Kidney tubule cell (primary cell): ENCODE measurements around the gene METTL25.
A peak's percentile ranks its signal among the peaks of the same experiment; 100 is the strongest.
"Not testable (repeated sequence)": the region's sequence is repeated elsewhere in the genome, so short reads cannot be mapped to it uniquely, and the experiment has no call there.

Experiments used
- DNase-seq: peaks from one replicate; pipeline ENCODE4 v3.0.0-alpha.2; 2018; ENCODE audit warnings: low spot score

Gene METTL25, protein sequence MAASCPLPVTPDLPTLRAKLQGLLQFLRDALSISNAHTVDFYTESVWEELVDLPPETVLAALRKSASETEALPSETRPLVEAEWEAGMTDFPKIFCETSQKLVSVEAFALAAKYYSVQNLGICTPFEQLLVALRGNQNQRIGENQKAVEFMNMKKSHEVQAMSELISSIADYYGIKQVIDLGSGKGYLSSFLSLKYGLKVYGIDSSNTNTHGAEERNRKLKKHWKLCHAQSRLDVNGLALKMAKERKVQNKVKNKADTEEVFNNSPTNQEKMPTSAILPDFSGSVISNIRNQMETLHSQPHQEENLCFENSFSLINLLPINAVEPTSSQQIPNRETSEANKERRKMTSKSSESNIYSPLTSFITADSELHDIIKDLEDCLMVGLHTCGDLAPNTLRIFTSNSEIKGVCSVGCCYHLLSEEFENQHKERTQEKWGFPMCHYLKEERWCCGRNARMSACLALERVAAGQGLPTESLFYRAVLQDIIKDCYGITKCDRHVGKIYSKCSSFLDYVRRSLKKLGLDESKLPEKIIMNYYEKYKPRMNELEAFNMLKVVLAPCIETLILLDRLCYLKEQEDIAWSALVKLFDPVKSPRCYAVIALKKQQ

DNA sequence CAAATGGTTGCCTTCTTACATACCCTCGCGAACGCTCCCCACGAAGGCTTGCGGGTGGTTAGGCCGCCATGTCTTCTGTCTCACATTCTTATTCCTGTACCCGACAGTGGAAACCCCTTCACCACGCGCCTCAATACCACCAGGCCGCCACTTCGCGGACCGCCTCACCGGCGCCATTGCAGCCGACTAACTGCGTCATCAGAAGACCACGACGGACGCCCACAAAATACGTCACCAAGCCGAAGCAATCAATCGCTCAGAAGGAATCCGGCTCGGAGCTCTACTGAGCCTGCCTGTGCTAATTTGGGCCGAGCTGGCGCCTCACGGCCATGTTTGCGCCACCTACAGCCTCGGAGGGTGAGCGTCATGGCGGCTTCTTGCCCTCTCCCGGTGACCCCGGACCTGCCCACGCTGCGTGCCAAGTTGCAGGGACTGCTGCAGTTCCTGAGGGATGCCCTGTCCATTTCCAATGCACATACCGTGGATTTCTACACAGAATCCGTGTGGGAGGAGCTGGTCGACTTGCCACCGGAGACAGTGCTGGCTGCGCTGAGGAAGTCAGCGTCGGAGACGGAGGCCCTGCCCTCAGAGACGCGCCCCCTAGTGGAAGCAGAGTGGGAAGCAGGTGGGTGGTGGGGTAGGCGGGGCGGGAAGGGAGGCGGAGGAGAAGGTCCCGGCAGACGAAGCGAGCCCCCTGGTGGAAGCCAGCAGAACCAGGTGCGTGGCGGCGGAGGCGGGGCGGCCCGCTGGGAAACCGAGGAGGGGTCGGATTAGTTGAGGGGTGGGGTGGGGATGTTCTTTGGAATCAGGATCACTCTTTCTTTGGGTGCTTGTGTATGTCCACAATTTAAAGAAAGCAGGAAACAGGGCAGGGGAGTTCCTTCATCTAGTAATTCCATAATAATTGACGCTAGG is at the start of gene METTL25, which contains the start of gene CCDC59:
METTL25 (plus strand) TSS at position 330 of the 915 bp plus-strand sequence; CDS start at position 367, 37 bp downstream.
CCDC59 (minus strand) TSS at position 188 of the 915 bp plus-strand sequence; CDS start at position 177, 11 bp downstream.
- DNase-seq, result peak; percentile 98

- DNase-seq, result peak; percentile 28
Measured at GRCh38 chr12:82314406-82314892, 43.9 kb upstream of the METTL25 start.

GRCh38 chr12:82319276-82319675 is 39.1 kb upstream of the METTL25 start:
- no peak for DNase-seq

GRCh38 chr12:82325540-82326336 is 32.6 kb upstream of the METTL25 start:
- DNase-seq, result no peak

DNA sequence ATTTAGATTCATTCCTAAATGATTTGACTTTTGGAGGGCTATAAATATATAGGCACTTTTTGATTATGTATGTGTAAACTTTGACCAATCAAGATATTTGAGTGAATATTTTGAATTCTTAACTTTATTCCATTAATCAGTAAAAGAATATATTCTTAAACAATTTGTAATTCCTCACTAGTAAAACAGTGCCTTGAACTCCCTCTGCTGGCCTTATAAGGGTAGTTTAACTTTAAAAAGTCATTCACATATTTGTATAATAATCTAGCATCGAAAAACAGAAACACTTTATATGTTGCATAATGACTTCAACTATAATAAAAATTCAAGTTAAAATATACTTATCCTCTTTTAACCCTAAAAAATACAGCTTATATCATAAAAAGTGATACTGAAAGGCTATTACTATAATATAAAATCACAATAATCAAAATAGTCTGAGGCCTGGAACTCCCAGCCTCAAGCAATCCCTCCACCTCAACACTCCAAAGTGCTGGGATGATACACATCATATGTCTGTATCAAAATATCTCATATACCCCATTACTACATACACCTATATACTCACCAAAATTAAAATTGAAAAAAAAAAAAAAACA is 31.3 kb upstream of the METTL25 start:
- peak; percentile 42 for DNase-seq

DNA sequence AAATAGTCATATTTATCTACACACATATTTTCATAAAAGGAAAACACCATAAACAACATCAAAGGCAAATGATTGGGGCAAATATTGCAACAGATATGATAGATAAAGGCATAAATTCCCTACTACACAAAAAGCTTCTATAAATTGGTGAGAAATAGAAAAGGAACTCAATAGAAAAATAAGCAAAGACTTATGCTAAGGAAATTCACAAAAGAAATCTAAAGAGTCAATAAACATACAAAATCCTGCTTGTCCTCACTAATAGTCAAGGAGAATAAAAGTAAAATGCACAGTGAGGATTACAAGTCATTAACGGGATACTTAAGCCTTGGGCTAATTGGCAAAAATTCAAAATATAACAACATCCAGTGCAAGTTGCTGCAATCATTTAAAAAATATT is 30.5 kb upstream of the METTL25 start:
- no peak for DNase-seq

GRCh38 chr12:82329508-82329907 is 28.8 kb upstream of the METTL25 start:
- DNase-seq, result no peak

- no peak for DNase-seq
Measured at GRCh38 chr12:82350161-82350560, 8.2 kb upstream of the METTL25 start.

- DNase-seq, result no peak
Measured at GRCh38 chr12:82351390-82351789, 6.9 kb upstream of the METTL25 start.

DNA sequence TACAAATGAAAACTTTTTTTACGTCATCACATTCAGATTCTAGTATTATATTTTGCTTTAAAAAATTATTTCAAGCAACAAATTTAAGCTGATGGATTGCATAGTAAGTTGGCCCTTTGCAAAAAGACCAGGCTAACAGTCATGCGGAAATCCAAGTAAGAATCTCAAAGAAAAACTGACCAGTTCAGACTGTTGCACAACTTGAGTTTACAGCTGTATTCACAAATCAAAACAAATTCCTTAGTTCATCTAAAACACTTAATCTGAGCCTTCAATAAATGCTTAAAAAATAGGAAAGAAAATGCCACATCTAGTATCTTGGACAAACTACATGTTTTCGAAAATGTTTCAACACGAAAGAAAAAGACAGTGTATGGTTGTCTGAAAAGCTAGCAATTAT is 989 bp upstream of the METTL25 start:
- DNase-seq, result no peak

GRCh38 chr12:82357845-82358199 is 507 bp upstream of the METTL25 start:
- no peak for DNase-seq

DNA sequence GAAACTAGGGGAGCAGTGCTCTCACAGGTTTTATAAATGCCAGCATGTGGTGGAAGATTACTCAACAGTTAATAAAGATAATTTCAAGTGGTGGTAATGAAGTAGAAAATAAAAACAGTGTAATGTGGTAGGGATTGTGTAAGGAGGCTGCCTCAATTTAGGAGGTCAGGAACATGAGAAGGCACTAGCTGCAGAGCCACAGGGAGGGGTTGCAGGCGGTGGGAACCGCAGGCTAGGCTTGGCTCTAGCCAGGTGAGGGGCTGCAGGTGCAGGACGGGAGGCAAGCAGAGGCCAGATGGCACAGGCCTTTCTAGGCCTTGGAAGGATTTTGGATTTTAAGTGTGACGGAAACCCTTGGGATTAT is 768 bp downstream of the METTL25 start:
- peak; percentile 13 for DNase-seq

- DNase-seq, result not testable (repeated sequence)
Measured at GRCh38 chr12:82360834-82361233, 2.5 kb downstream of the METTL25 start.

- no peak for DNase-seq
Measured at GRCh38 chr12:82361461-82361915, 3.2 kb downstream of the METTL25 start.

GRCh38 chr12:82363990-82364389 is 5.7 kb downstream of the METTL25 start:
- no peak for DNase-seq

- no peak for DNase-seq
Measured at GRCh38 chr12:82366197-82366596, 7.9 kb downstream of the METTL25 start.

DNA sequence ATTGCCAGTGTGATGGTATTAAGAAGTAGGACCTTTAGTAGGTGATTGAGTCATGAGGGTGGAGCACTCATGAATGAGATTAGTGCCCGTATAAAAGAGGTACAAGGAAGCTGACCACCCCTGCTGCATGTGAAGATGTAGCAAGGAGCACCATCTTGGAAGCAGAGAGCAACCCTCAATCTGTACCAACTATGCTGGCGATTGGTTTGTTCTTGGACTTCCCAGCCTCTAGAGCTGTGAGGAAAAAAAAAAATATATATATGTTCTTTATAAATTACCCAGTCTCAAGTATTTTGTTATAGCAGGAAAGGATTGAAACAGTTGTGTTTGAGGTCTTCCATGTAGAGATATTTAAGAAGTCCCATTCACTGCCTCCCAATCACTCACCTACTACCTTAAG is 16.9 kb downstream of the METTL25 start:
- no peak for DNase-seq

DNA sequence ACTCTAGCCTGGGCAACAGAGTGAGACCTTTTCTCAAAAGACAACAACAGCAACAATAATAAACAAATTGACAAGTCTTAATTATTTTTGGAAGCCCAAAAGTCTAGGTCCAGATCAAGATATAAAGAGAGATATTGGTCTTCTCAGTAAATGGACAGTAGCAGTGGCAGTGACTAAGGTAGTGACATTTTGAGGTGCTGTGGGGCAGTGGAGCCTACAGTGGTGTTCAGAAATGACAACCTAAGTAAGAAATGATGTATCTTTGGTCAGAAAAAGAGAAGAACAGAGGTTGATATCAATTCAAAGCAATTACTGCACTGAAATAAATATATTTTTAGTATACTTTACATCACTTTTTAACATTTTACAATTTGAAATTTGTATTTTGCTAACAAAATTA is 20.7 kb downstream of the METTL25 start:
- no peak for DNase-seq

DNA sequence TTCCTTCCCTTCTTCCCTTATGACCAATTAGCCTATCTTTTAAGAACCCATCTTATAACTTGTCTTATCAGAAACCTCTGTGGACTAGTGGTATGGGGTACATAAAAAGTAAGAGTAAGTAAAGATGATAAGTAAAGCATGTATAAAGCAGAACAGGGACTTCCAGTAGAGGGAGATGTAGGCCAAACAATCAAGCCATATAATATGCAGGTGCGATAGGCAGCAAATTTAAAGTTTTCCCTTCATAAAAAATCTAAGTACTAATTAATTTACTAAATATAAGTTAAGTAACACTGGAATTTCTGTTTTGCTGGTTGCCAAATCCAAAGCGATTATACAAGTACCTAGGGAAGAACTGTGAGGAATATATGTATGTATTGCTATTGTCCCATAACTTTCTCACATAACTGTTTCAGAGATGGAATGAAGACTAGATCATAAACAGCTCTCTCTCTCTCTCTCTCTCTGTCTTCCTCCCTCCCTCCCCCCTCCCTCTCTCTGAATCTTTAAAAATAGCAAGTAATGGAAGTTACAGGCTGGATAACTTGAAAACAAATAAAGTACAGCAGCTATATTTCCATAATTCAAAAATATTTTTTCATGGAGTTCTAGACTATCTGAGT is 25.7 kb downstream of the METTL25 start:
- peak; percentile 46 for DNase-seq

- no peak for DNase-seq
Measured at GRCh38 chr12:82398879-82399278, 40.5 kb downstream of the METTL25 start.

DNA sequence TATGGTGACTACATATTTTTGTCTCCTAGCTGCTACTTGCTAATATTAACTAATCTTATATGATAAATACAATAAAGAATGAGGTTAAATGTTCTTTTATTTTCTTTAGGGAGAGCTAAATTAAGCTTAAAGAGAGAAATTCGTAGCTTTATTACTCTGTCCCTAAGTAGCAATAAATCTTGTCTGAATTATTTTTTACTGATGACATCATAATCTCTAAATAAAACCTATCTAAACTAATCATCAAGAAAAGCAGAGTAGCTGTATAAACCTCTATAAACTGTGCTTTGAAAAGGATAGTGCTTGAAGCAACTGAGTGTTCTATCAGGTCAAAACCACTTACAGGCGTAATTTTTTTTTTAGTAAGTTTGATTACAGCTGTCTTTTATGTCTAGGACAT is 42.5 kb downstream of the METTL25 start:
- DNase-seq, result no peak
